Measurements from ENCODE around the gene CTIF. TPM values are rescaled to one million over a fixed set of nuclear protein-coding genes. Genes with fewer than 3 reads are reported as not detected.

The CTIF gene
- total RNA-seq, 1 donor from 2014 or later, result 24.9 TPM

GRCh38 chr18:48662011-48662661 lies 123.3 kb downstream of the CTIF start:
- peak; percentile 45 for DNase-seq (ENCODE audit: low read depth)

- no peak for DNase-seq (ENCODE audit: low read depth)
Observed at GRCh38 chr18:48663096-48663930, 124.5 kb downstream of the CTIF start.

- peak; percentile 52 for DNase-seq (ENCODE audit: low read depth)
Observed at GRCh38 chr18:48663931-48664847, 125.4 kb downstream of the CTIF start.

GRCh38 chr18:48665654-48666053 lies 126.8 kb downstream of the CTIF start:
- no peak for DNase-seq (ENCODE audit: low read depth)

GRCh38 chr18:48666613-48667012 lies 127.8 kb downstream of the CTIF start:
- no peak for DNase-seq (ENCODE audit: low read depth)

- DNase-seq (ENCODE audit: low read depth), result no peak
Observed at GRCh38 chr18:48667276-48668254, 128.7 kb downstream of the CTIF start.

- DNase-seq (ENCODE audit: low read depth), result no peak
Observed at GRCh38 chr18:48668466-48669179, 129.8 kb downstream of the CTIF start.

- DNase-seq (ENCODE audit: low read depth), result no peak
Observed at GRCh38 chr18:48669180-48669675, 130.4 kb downstream of the CTIF start.

GRCh38 chr18:48669991-48670750 lies 131.3 kb downstream of the CTIF start:
- DNase-seq (ENCODE audit: low read depth), result no peak

GRCh38 chr18:48670751-48671560 lies 132.1 kb downstream of the CTIF start:
- no peak for DNase-seq (ENCODE audit: low read depth)

- DNase-seq (ENCODE audit: low read depth), result no peak
Observed at GRCh38 chr18:48671561-48671945, 132.7 kb downstream of the CTIF start.

- DNase-seq (ENCODE audit: low read depth), result peak; percentile 21
Observed at GRCh38 chr18:48672671-48673340, 134.0 kb downstream of the CTIF start.

- DNase-seq (ENCODE audit: low read depth), result no peak
Observed at GRCh38 chr18:48673456-48673852, 134.6 kb downstream of the CTIF start.

GRCh38 chr18:48673853-48674721 lies 135.3 kb downstream of the CTIF start:
- no peak for DNase-seq (ENCODE audit: low read depth)

- no peak for DNase-seq (ENCODE audit: low read depth)
Observed at GRCh38 chr18:48674758-48675351, 136.0 kb downstream of the CTIF start.

GRCh38 chr18:48675352-48675761 lies 136.5 kb downstream of the CTIF start:
- DNase-seq (ENCODE audit: low read depth), result peak; percentile 82

All from myocyte (in vitro differentiated cells).